ENCODE data around the gene TMPRSS9.

TMPRSS9 gene

GRCh38 chr19:2355168-2356035, 4.7 kb upstream of the TMPRSS9 start:
- Histone ChIP-seq H3K4me1 (no peaks in the 10 kb centered on the region), H3K9me3 (no peaks in the 10 kb centered on the region), H3K4me3 (no peak overlapping the region), H3K36me3 (replicated peaks) (no peaks in the 10 kb centered on the region; the same call in none of the 2 replicates), H3K27me3 (ENCODE audit: low read depth) (peaks cover 20% of the 10 kb centered on the region)
- in situ Hi-C loops (cut with MboI; ENCODE audit: low sequenced_read_pairs) = no loop called here
- no peak for DNase-seq (ENCODE audit: low spot score in 2 of 2)

- no peaks in the 10 kb centered on the region for H3K4me1 ChIP-seq
- H3K4me3 ChIP-seq = no peak overlapping the region
- H3K9me3 ChIP-seq = no peaks in the 10 kb centered on the region
- H3K36me3 ChIP-seq (replicated peaks) = no peaks in the 10 kb centered on the region; the same call in none of the 2 replicates
- peaks cover 24% of the 10 kb centered on the region for H3K27me3 ChIP-seq (ENCODE audit: low read depth)
- DNase-seq (ENCODE audit: low spot score in 2 of 2) = no peak
- in situ Hi-C loops (cut with MboI; ENCODE audit: low sequenced_read_pairs) = no loop called here
Measured at GRCh38 chr19:2356036-2356646, 3.9 kb upstream of the TMPRSS9 start.

GRCh38 chr19:2357279-2358206, 2.5 kb upstream of the TMPRSS9 start:
- in situ Hi-C loops (cut with MboI; ENCODE audit: low sequenced_read_pairs) = no loop called here
- Histone ChIP-seq H3K9me3 (no peaks in the 10 kb centered on the region), H3K4me3 (no peak overlapping the region), H3K4me1 (no peaks in the 10 kb centered on the region), H3K36me3 (replicated peaks) (no peaks in the 10 kb centered on the region; the same call in 1 of the 2 replicates), H3K27me3 (ENCODE audit: low read depth) (peaks cover 30% of the 10 kb centered on the region)
- DNase-seq (ENCODE audit: low spot score in 2 of 2) = no peak

GRCh38 chr19:2358548-2359173, 1.4 kb upstream of the TMPRSS9 start:
- Histone ChIP-seq H3K4me1 (no peaks in the 10 kb centered on the region), H3K9me3 (no peaks in the 10 kb centered on the region), H3K36me3 (replicated peaks) (no peaks in the 10 kb centered on the region; the same call in 1 of the 2 replicates), H3K27me3 (ENCODE audit: low read depth) (peaks cover 30% of the 10 kb centered on the region), H3K4me3 (no peak overlapping the region)
- in situ Hi-C loops (cut with MboI; ENCODE audit: low sequenced_read_pairs) = no loop called here
- DNase-seq (ENCODE audit: low spot score in 2 of 2) = no peak

GRCh38 chr19:2360833-2361232, 768 bp downstream of the TMPRSS9 start:
- in situ Hi-C loops (cut with MboI; ENCODE audit: low sequenced_read_pairs) = no loop called here

GRCh38 chr19:2361246-2362045, 1.4 kb downstream of the TMPRSS9 start:
- Histone ChIP-seq H3K9me3 (no peaks in the 10 kb centered on the region), H3K27me3 (ENCODE audit: low read depth) (peaks cover 30% of the 10 kb centered on the region), H3K4me1 (no peaks in the 10 kb centered on the region), H3K36me3 (replicated peaks) (no peaks in the 10 kb centered on the region), H3K4me3 (no peak overlapping the region)
- no peak for DNase-seq (ENCODE audit: low spot score in 2 of 2)
- in situ Hi-C loops (cut with MboI; ENCODE audit: low sequenced_read_pairs) = no loop called here

More at GRCh38 chr19:2360833-2361232, 768 bp downstream of the TMPRSS9 start:
- DNase-seq (ENCODE audit: low spot score in 2 of 2) = no peak
- H3K36me3 ChIP-seq (replicated peaks) = no peaks in the 10 kb centered on the region
- no peaks in the 10 kb centered on the region for H3K4me1 ChIP-seq
- H3K9me3 ChIP-seq = no peaks in the 10 kb centered on the region
- no peak overlapping the region for H3K4me3 ChIP-seq
- H3K27me3 ChIP-seq (ENCODE audit: low read depth) = peaks cover 30% of the 10 kb centered on the region

GRCh38 chr19:2362046-2362969, 2.2 kb downstream of the TMPRSS9 start:
- no peak overlapping the region for H3K4me3 ChIP-seq
- no peaks in the 10 kb centered on the region for H3K9me3 ChIP-seq
- H3K36me3 ChIP-seq (replicated peaks) = no peaks in the 10 kb centered on the region
- H3K4me1 ChIP-seq = no peaks in the 10 kb centered on the region
- in situ Hi-C loops (cut with MboI; ENCODE audit: low sequenced_read_pairs) = no loop called here
- peaks cover 30% of the 10 kb centered on the region for H3K27me3 ChIP-seq (ENCODE audit: low read depth)
- DNase-seq (ENCODE audit: low spot score in 2 of 2) = no peak

GRCh38 chr19:2362970-2363300, 2.9 kb downstream of the TMPRSS9 start:
- H3K27me3 ChIP-seq (ENCODE audit: low read depth) = peaks cover 30% of the 10 kb centered on the region
- no peaks in the 10 kb centered on the region for H3K9me3 ChIP-seq
- no peak for DNase-seq (ENCODE audit: low spot score in 2 of 2)
- in situ Hi-C loops (cut with MboI; ENCODE audit: low sequenced_read_pairs) = no loop called here
- no peaks in the 10 kb centered on the region for H3K4me1 ChIP-seq
- H3K36me3 ChIP-seq (replicated peaks) = no peaks in the 10 kb centered on the region
- no peak overlapping the region for H3K4me3 ChIP-seq

- no peaks in the 10 kb centered on the region for H3K9me3 ChIP-seq
- in situ Hi-C loops (cut with MboI; ENCODE audit: low sequenced_read_pairs) = no loop called here
- H3K27me3 ChIP-seq (ENCODE audit: low read depth) = peaks cover 28% of the 10 kb centered on the region
- no peaks in the 10 kb centered on the region for H3K4me1 ChIP-seq
- no peak for DNase-seq (ENCODE audit: low spot score in 2 of 2)
- no peak overlapping the region for H3K4me3 ChIP-seq
- H3K36me3 ChIP-seq (replicated peaks) = no peaks in the 10 kb centered on the region
Measured at GRCh38 chr19:2363419-2363818, 3.4 kb downstream of the TMPRSS9 start.

GRCh38 chr19:2365201-2365970, 5.3 kb downstream of the TMPRSS9 start:
- H3K4me1 ChIP-seq = no peaks in the 10 kb centered on the region
- DNase-seq (ENCODE audit: low spot score in 2 of 2) = no peak
- H3K27me3 ChIP-seq (ENCODE audit: low read depth) = peaks cover 10% of the 10 kb centered on the region
- in situ Hi-C loops (cut with MboI; ENCODE audit: low sequenced_read_pairs) = no loop called here
- H3K9me3 ChIP-seq = peaks cover 2% of the 10 kb centered on the region; the same call in 1 of the 2 replicates
- H3K36me3 ChIP-seq (replicated peaks) = no peaks in the 10 kb centered on the region
- H3K4me3 ChIP-seq = no peak overlapping the region

- no peak overlapping the region for H3K4me3 ChIP-seq
- peaks cover 7% of the 10 kb centered on the region for H3K4me1 ChIP-seq
- DNase-seq (ENCODE audit: low spot score in 2 of 2) = no peak
- H3K36me3 ChIP-seq (replicated peaks) = no peaks in the 10 kb centered on the region
- H3K9me3 ChIP-seq = peaks cover 2% of the 10 kb centered on the region; the same call in 1 of the 2 replicates
- H3K27me3 ChIP-seq (ENCODE audit: low read depth) = no peaks in the 10 kb centered on the region
- in situ Hi-C loops (cut with MboI; ENCODE audit: low sequenced_read_pairs) = no loop called here
Measured at GRCh38 chr19:2371656-2372055, 11.6 kb downstream of the TMPRSS9 start.

Measured in HAP-1 (cell line).